K562 (cell line): ENCODE measurements around the gene PHF12. TPM values are rescaled to one million over a fixed set of nuclear protein-coding genes. Genes with fewer than 3 reads are reported as not detected.
A peak's percentile ranks its signal among the peaks of the same experiment; 100 is the strongest.

Experiments
- DDX20 ChIP-seq: fragments of 450-650 bp; IDR thresholded peaks from 2 replicates; pipeline ENCODE4 v1.6.1; 2016; ENCODE audit warnings: missing genetic modification characterization, low read depth, mild to moderate bottlenecking, missing compliant biosample characterization, moderate library complexity
- EGR1 ChIP-seq: fragments of 450-650 bp; conservative IDR thresholded peaks from 2 replicates; pipeline ENCODE4 v1.6.1; 2017; ENCODE audit warnings: mild to moderate bottlenecking
- ELK1 ChIP-seq: sonication (generic); formaldehyde crosslinking; IDR thresholded peaks from 2 replicates; pipeline ENCODE4 v1.8.1; 2022; ENCODE audit warnings: missing genetic modification reagents
- ILK ChIP-seq: fragments of 450-650 bp; IDR thresholded peaks from 2 replicates; pipeline ENCODE4 v1.6.1; 2016; ENCODE audit warnings: missing genetic modification characterization, low read depth, mild to moderate bottlenecking, missing compliant biosample characterization, moderate library complexity, borderline replicate concordance
- MGA ChIP-seq: fragments of 450-650 bp; IDR thresholded peaks from 2 replicates; pipeline ENCODE4 v1.6.1; 2016; ENCODE audit warnings: mild to moderate bottlenecking, moderate library complexity
- MTA1 ChIP-seq: fragments of 450-650 bp; IDR thresholded peaks from 2 replicates; pipeline ENCODE4 v1.6.1; 2017; ENCODE audit warnings: borderline replicate concordance
- NFIC ChIP-seq: fragments of 450-650 bp; IDR thresholded peaks from 2 replicates; pipeline ENCODE4 v1.6.1; 2017; ENCODE audit warnings: mild to moderate bottlenecking, inconsistent platforms
- RBBP5 ChIP-seq: fragments of 200-600 bp; sonication (generic); IDR thresholded peaks from 2 replicates; pipeline ENCODE4 v1.6.1; 2012; ENCODE audit warnings: borderline replicate concordance, mild to moderate bottlenecking, low read length, control low read depth, inconsistent platforms; ENCODE audit not compliant: insufficient read depth, poor library complexity, severe bottlenecking
- SIN3A ChIP-seq, 2 experiments: fragments of 150-350 bp in 1 of 2; IDR thresholded peaks; 2 replicates each; pipeline ENCODE4 v1.6.1; 2011 to 2016; ENCODE audit warnings: borderline replicate concordance in 2 of 2, low read depth in 2 of 2, low read length in 2 of 2, mild to moderate bottlenecking in 2 of 2, moderate library complexity in 2 of 2; ENCODE audit not compliant: control insufficient read depth in 1 of 2
- TCF3 ChIP-seq: sonication (generic); formaldehyde crosslinking; IDR thresholded peaks from 2 replicates; pipeline ENCODE4 v1.4.0; 2020; ENCODE audit warnings: mild to moderate bottlenecking, missing genetic modification reagents
- ZKSCAN8 ChIP-seq: fragments of 200-800 bp; sonication (Bioruptor generic); IDR thresholded peaks from 2 replicates; pipeline ENCODE4 v1.6.1; 2016; ENCODE audit warnings: missing genetic modification characterization, missing compliant biosample characterization
- ZNF324 ChIP-seq: fragments of 250-450 bp; sonication (Bioruptor Pico); IDR thresholded peaks from 2 replicates; pipeline ENCODE4 v1.4.0; 2020; ENCODE audit warnings: mild to moderate bottlenecking
- ZNF766 ChIP-seq: fragments of 200-800 bp; sonication (Bioruptor generic); conservative IDR thresholded peaks from 2 replicates; pipeline ENCODE4 v1.6.1; 2016; ENCODE audit warnings: missing genetic modification characterization, missing compliant biosample characterization
- ZNF830 ChIP-seq: fragments of 250-450 bp; sonication (Bioruptor Pico); IDR thresholded peaks from 2 replicates; pipeline ENCODE4 v1.5.0; 2021; ENCODE audit warnings: mild to moderate bottlenecking
- polyA plus RNA-seq, 8 experiments: library from polyadenylated mRNA; depleted of rRNA in 4 of 8; stranded (reverse) in 5 of 8; unstranded in 3 of 8; fragments of >200 nt; fragmentation: Nextera tagmentation in 2 of 8; fragmentation: Illumina TruSeq in 1 of 8; extraction: Ambion mirVana in 2 of 8; extraction: Trizol in 1 of 8; gene quantifications; 2 replicates each; pipeline versions ENCODE4 v1.2.1 to v1.2.3, GENCODE V29; 2011 to 2014; ENCODE audit warnings: inconsistent platforms in 1 of 8, missing spikeins in 1 of 8
- total RNA-seq, 7 experiments: library from RNA; depleted of rRNA in 6 of 7; stranded (reverse); fragments of >200 nt in 6 of 7; fragmentation: Illumina TruSeq in 2 of 7; extraction: Trizol in 2 of 7; gene quantifications; 2 replicates each; pipeline versions ENCODE4 v1.2.1 to v1.2.3, GENCODE V29; 2011 to 2021; ENCODE audit warnings: low replicate concordance in 1 of 7

Gene PHF12
- total and polyA plus RNA-seq, 9 of the 15 experiments (the other 6 are each of a cell fraction or from before 2014, with no cell fraction given), result 0.82 to 31.3 (median 13.5) TPM

GRCh38 chr17:28864991-28865849, 86.1 kb downstream of the PHF12 start (continued):
- peak; percentile 99 for TF ChIP-seq NFIC
- TF ChIP-seq ELK1 (CRISPR knock-in tag), result no peak
- TF ChIP-seq SIN3A (IDR thresholded peaks at IDR 0.05; ENCODE audit: borderline replicate concordance in 2 of 2, control insufficient read depth in 1 of 2, low read depth in 2 of 2, low read length in 2 of 2), result peak in 1 of 2 experiments; percentile 41; a peak in 1 of 4 replicates
- peak; percentile 82 for TF ChIP-seq MGA
- peak; percentile 90 for TF ChIP-seq ZKSCAN8 (CRISPR knock-in tag)
- no peak for TF ChIP-seq ILK (tag)
- peak; percentile 92 for TF ChIP-seq MTA1
- peak; percentile 66 for TF ChIP-seq RBBP5
- no peak; the same call in 1 of the 2 replicates for TF ChIP-seq DDX20 (tag)
- peak; percentile 91 for TF ChIP-seq EGR1
- peak; percentile 95 for TF ChIP-seq ZNF766 (CRISPR knock-in tag)
- TF ChIP-seq TCF3 (CRISPR knock-in tag), result peak; percentile 100
- no peak; the same call in 1 of the 2 replicates for TF ChIP-seq ZNF830 (CRISPR knock-in tag)
- no peak for TF ChIP-seq ZNF324 (CRISPR knock-in tag)
